Measurements from ENCODE around the gene EPHB1.

Gene EPHB1

DNA sequence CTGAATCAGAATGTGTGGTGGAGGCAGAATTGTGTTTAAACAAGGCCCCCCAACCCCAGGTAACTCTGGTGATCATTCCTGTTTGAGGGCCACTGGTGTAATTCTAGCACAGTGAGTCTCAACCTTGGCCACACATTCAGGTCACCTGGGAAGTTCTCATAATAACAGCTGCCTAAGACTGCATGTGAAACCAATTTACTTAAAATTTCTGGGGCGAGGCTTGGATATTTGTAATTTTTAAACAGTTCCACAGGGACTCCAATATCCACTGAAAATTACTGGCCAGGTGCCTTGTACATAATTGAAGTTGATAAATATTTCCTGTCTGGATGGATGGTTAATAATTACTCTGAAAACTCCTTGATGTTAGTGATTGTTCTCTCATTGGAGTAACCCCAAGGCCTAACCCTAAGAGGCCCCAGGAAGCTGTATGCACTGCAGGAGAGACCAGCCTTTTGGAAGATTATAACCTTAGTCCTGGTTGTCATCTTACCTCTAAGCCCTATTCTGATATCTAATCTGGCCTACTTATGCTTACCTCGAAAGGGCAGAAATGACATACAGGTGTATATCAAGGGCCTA is 25.7 kb upstream of the EPHB1 start:
- no peak overlapping the region for H3K4ac ChIP-seq (ENCODE audit: low read depth in 1 of 2, low read length in 2 of 2)
- no peak overlapping the region for H2BK15ac ChIP-seq (ENCODE audit: low read depth, poor library complexity, severe bottlenecking)
- no peak overlapping the region for H2AFZ ChIP-seq (ENCODE audit: low read depth, low read length)
- no peak overlapping the region for H2AK5ac ChIP-seq (ENCODE audit: low read length, severe bottlenecking)
- no peak overlapping the region for H3K18ac ChIP-seq (ENCODE audit: low read depth in 1 of 2, low read length in 2 of 2)
- H3K27ac ChIP-seq (ENCODE audit: low read length, poor library complexity, severe bottlenecking): no peak overlapping the region
- no peak overlapping the region for H4K91ac ChIP-seq (ENCODE audit: low read length)
- H3K23ac ChIP-seq (ENCODE audit: low read length in 2 of 2): no peak overlapping the region
- no peak overlapping the region for H2BK12ac ChIP-seq (ENCODE audit: low read length in 2 of 2)
- H4K8ac ChIP-seq (ENCODE audit: low read length): no peak overlapping the region
- H3K36me3 ChIP-seq (ENCODE audit: control insufficient read depth in 1 of 2, insufficient read depth in 2 of 2, low read depth in 1 of 2, low read length in 2 of 2): no peaks in the 10 kb centered on the region
- 100% methylated on average over 1 of the region's 2 CpGs for WGBS
- H3K4me2 ChIP-seq (ENCODE audit: low read length, poor library complexity, severe bottlenecking): no peak overlapping the region
- H3K27me3 ChIP-seq (ENCODE audit: control insufficient read depth in 1 of 2, insufficient read depth in 1 of 2, low read length in 2 of 2): peaks cover 0 to 20% of the 10 kb centered on the region in 2 experiments
- H3K4me3 ChIP-seq (ENCODE audit: insufficient read depth in 1 of 2, low read depth in 1 of 2, low read length in 2 of 2): no peak overlapping the region
- no peak overlapping the region for H3K14ac ChIP-seq (ENCODE audit: low read length in 2 of 2)
- H3K79me1 ChIP-seq (replicated peaks; ENCODE audit: low read length, poor library complexity, severe bottlenecking): no peaks in the 10 kb centered on the region
- H2BK5ac ChIP-seq (ENCODE audit: low read depth, low read length, poor library complexity, severe bottlenecking): no peak overlapping the region
- no peak for DNase-seq
- peaks cover 1% of the 10 kb centered on the region for H3K9me3 ChIP-seq (ENCODE audit: control insufficient read depth, low read length)
- no peaks in the 10 kb centered on the region for H3K4me1 ChIP-seq (ENCODE audit: control insufficient read depth, insufficient read depth, low read depth, low read length)
- H2BK120ac ChIP-seq (ENCODE audit: low read depth, low read length): no peak overlapping the region
- no peak overlapping the region for H3K9ac ChIP-seq (ENCODE audit: low read length)

GRCh38 chr3:134772011-134772410 is 23.0 kb upstream of the EPHB1 start:
- Histone ChIP-seq H2BK5ac (ENCODE audit: low read depth, low read length, poor library complexity, severe bottlenecking) (no peak overlapping the region), H3K23ac (ENCODE audit: low read length in 2 of 2) (no peak overlapping the region), H3K4me2 (ENCODE audit: low read length, poor library complexity, severe bottlenecking) (no peak overlapping the region), H4K8ac (ENCODE audit: low read length) (no peak overlapping the region), H2AFZ (ENCODE audit: low read depth, low read length) (no peak overlapping the region), H3K27ac (ENCODE audit: low read length, poor library complexity, severe bottlenecking) (no peak overlapping the region), H3K14ac (ENCODE audit: low read length in 2 of 2) (no peak overlapping the region), H3K79me1 (replicated peaks; ENCODE audit: low read length, poor library complexity, severe bottlenecking) (no peaks in the 10 kb centered on the region), H2BK120ac (ENCODE audit: low read depth, low read length) (no peak overlapping the region), H3K4me1 (ENCODE audit: control insufficient read depth, insufficient read depth, low read depth, low read length) (no peaks in the 10 kb centered on the region), H2AK5ac (ENCODE audit: low read length, severe bottlenecking) (no peak overlapping the region), H2BK12ac (ENCODE audit: low read length in 2 of 2) (no peak overlapping the region), H3K9me3 (ENCODE audit: control insufficient read depth, low read length) (no peaks in the 10 kb centered on the region), H3K4me3 (ENCODE audit: insufficient read depth in 1 of 2, low read depth in 1 of 2, low read length in 2 of 2) (no peak overlapping the region), H3K36me3 (ENCODE audit: control insufficient read depth in 1 of 2, insufficient read depth in 2 of 2, low read depth in 1 of 2, low read length in 2 of 2) (no peaks in the 10 kb centered on the region), H3K4ac (ENCODE audit: low read depth in 1 of 2, low read length in 2 of 2) (no peak overlapping the region), H3K27me3 (ENCODE audit: control insufficient read depth in 1 of 2, insufficient read depth in 1 of 2, low read length in 2 of 2) (peaks cover 0 to 18% of the 10 kb centered on the region in 2 experiments), H2BK15ac (ENCODE audit: low read depth, poor library complexity, severe bottlenecking) (no peak overlapping the region), H3K18ac (ENCODE audit: low read depth in 1 of 2, low read length in 2 of 2) (no peak overlapping the region), H4K91ac (ENCODE audit: low read length) (no peak overlapping the region), H3K9ac (ENCODE audit: low read length) (no peak overlapping the region)
- DNase-seq: no peak
- 72% methylated on average over 3 of the region's 3 CpGs for WGBS

DNA sequence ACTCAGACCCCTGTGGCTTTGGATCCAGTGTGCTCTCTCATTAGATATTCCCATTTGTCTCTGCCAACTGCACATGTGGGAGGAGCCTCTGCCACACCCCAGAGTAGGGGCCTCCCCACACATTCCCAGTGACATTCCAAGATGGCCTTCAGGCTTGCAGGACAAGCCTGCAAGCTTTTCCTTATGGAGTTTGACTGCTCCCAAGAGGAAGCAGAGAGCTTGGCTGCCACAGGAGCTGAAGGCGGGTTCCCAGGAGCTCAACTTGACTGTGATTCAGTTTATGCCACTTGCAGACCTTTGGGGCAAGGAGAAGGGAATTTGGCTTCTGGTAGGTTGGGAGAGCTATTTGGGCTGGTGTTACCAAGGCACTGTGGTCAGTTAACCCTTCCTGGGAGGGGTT is 22.5 kb upstream of the EPHB1 start:
- Histone ChIP-seq H2BK120ac (ENCODE audit: low read depth, low read length) (no peak overlapping the region), H2AK5ac (ENCODE audit: low read length, severe bottlenecking) (no peak overlapping the region), H3K4me1 (ENCODE audit: control insufficient read depth, insufficient read depth, low read depth, low read length) (no peaks in the 10 kb centered on the region), H3K9me3 (ENCODE audit: control insufficient read depth, low read length) (no peaks in the 10 kb centered on the region), H2BK12ac (ENCODE audit: low read length in 2 of 2) (no peak overlapping the region), H3K4ac (ENCODE audit: low read depth in 1 of 2, low read length in 2 of 2) (no peak overlapping the region), H3K14ac (ENCODE audit: low read length in 2 of 2) (no peak overlapping the region), H3K4me3 (ENCODE audit: insufficient read depth in 1 of 2, low read depth in 1 of 2, low read length in 2 of 2) (no peak overlapping the region), H3K18ac (ENCODE audit: low read depth in 1 of 2, low read length in 2 of 2) (no peak overlapping the region), H4K91ac (ENCODE audit: low read length) (no peak overlapping the region), H3K79me1 (replicated peaks; ENCODE audit: low read length, poor library complexity, severe bottlenecking) (no peaks in the 10 kb centered on the region), H3K23ac (ENCODE audit: low read length in 2 of 2) (no peak overlapping the region), H3K27me3 (ENCODE audit: control insufficient read depth in 1 of 2, insufficient read depth in 1 of 2, low read length in 2 of 2) (peaks cover 0 to 16% of the 10 kb centered on the region in 2 experiments), H2BK15ac (ENCODE audit: low read depth, poor library complexity, severe bottlenecking) (no peak overlapping the region), H3K27ac (ENCODE audit: low read length, poor library complexity, severe bottlenecking) (no peak overlapping the region), H3K9ac (ENCODE audit: low read length) (no peak overlapping the region), H2AFZ (ENCODE audit: low read depth, low read length) (no peak overlapping the region), H2BK5ac (ENCODE audit: low read depth, low read length, poor library complexity, severe bottlenecking) (no peak overlapping the region), H3K36me3 (ENCODE audit: control insufficient read depth in 1 of 2, insufficient read depth in 2 of 2, low read depth in 1 of 2, low read length in 2 of 2) (no peaks in the 10 kb centered on the region), H3K4me2 (ENCODE audit: low read length, poor library complexity, severe bottlenecking) (no peak overlapping the region), H4K8ac (ENCODE audit: low read length) (no peak overlapping the region)
- 57% methylated on average over 1 of the region's 1 CpG for WGBS
- no peak for DNase-seq

GRCh38 chr3:134775831-134776230 is 19.2 kb upstream of the EPHB1 start:
- Histone ChIP-seq H2AFZ (ENCODE audit: low read depth, low read length) (no peak overlapping the region), H2BK120ac (ENCODE audit: low read depth, low read length) (no peak overlapping the region), H3K4ac (ENCODE audit: low read depth in 1 of 2, low read length in 2 of 2) (no peak overlapping the region), H2AK5ac (ENCODE audit: low read length, severe bottlenecking) (no peak overlapping the region), H4K91ac (ENCODE audit: low read length) (no peak overlapping the region), H2BK15ac (ENCODE audit: low read depth, poor library complexity, severe bottlenecking) (no peak overlapping the region), H3K23ac (ENCODE audit: low read length in 2 of 2) (no peak overlapping the region), H3K9me3 (ENCODE audit: control insufficient read depth, low read length) (no peaks in the 10 kb centered on the region), H2BK5ac (ENCODE audit: low read depth, low read length, poor library complexity, severe bottlenecking) (no peak overlapping the region), H3K36me3 (ENCODE audit: control insufficient read depth in 1 of 2, insufficient read depth in 2 of 2, low read depth in 1 of 2, low read length in 2 of 2) (no peaks in the 10 kb centered on the region), H3K79me1 (replicated peaks; ENCODE audit: low read length, poor library complexity, severe bottlenecking) (no peaks in the 10 kb centered on the region), H2BK12ac (ENCODE audit: low read length in 2 of 2) (no peak overlapping the region), H3K27me3 (ENCODE audit: control insufficient read depth in 1 of 2, insufficient read depth in 1 of 2, low read length in 2 of 2) (peaks cover 0 to 15% of the 10 kb centered on the region in 2 experiments), H3K27ac (ENCODE audit: low read length, poor library complexity, severe bottlenecking) (no peak overlapping the region), H3K4me3 (ENCODE audit: insufficient read depth in 1 of 2, low read depth in 1 of 2, low read length in 2 of 2) (no peak overlapping the region), H3K4me1 (ENCODE audit: control insufficient read depth, insufficient read depth, low read depth, low read length) (no peaks in the 10 kb centered on the region), H3K9ac (ENCODE audit: low read length) (no peak overlapping the region), H4K8ac (ENCODE audit: low read length) (no peak overlapping the region), H3K18ac (ENCODE audit: low read depth in 1 of 2, low read length in 2 of 2) (no peak overlapping the region), H3K4me2 (ENCODE audit: low read length, poor library complexity, severe bottlenecking) (no peak overlapping the region), H3K14ac (ENCODE audit: low read length in 2 of 2) (no peak overlapping the region)
- no peak for DNase-seq
- WGBS: 93% methylated on average over 4 of the region's 5 CpGs
